ACC112 (cell line): ENCODE measurements around the gene CFI.

Experiments used
- H2AFZ ChIP-seq: fragments of 200-600 bp; sonication (generic); one replicate; pipeline ENCODE4 v1.6.0; 2017; ENCODE audit warnings: antibody characterized with exemption, low read length; ENCODE audit not compliant: unreplicated experiment
- H3K27ac ChIP-seq: fragments of 200-600 bp; sonication (generic); 2 replicates; pipeline ENCODE4 v1.5.1; 2014; ENCODE audit warnings: low read depth, mild to moderate bottlenecking, antibody characterized with exemption, low read length, moderate library complexity
- H3K27me3 ChIP-seq: fragments of 200-600 bp; sonication (generic); 2 replicates; pipeline ENCODE4 v1.6.1; 2014; ENCODE audit warnings: mild to moderate bottlenecking, antibody characterized with exemption, low read length, moderate library complexity, mixed read lengths; ENCODE audit not compliant: insufficient read depth
- H3K36me3 ChIP-seq: fragments of 200-600 bp; sonication (generic); 2 replicates; pipeline ENCODE4 v1.6.1; 2016; ENCODE audit warnings: mild to moderate bottlenecking, antibody characterized with exemption, low read length, moderate library complexity, mixed read lengths; ENCODE audit not compliant: insufficient read depth
- H3K4me1 ChIP-seq: fragments of 200-600 bp; sonication (generic); one replicate; pipeline ENCODE4 v1.6.1; 2016; ENCODE audit warnings: low read length, mixed read lengths; ENCODE audit not compliant: insufficient read depth, unreplicated experiment, control insufficient read depth
- H3K4me3 ChIP-seq: fragments of 200-600 bp; sonication (generic); 2 replicates; pipeline ENCODE4 v1.5.1; 2014; ENCODE audit warnings: mild to moderate bottlenecking, low read depth, low read length
- H3K79me2 ChIP-seq: fragments of 200-600 bp; sonication (generic); one replicate; pipeline ENCODE4 v1.6.0; 2016; ENCODE audit warnings: low read length; ENCODE audit not compliant: control insufficient read depth, unreplicated experiment, insufficient read depth

The CFI gene

DNA sequence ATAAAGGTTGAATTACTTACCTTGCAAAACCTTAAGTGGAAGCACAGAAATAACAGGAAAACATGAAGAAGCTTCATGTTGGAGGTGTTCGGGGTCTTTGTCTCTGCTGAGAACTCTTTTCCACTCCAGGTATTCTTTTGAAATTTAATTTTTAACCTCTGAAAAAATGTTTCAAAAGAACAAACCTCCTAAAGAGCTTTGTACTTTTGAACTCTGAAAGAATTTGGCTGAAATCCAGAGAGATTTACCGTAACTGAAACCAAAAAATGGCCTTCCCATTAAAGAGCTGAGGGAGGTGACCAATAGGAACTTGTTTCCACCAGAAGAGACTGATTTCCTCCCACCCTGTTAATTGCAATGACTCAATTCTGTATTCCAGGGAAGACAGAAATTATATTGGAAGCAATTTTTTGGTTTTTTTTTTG is at the start of gene CFI:
TSS of gene CFI (minus strand) at position 105 of the 425 bp plus-strand sequence. CDS start at position 77, 28 bp downstream.
- Histone ChIP-seq H3K79me2 (no peaks in the 10 kb centered on the region), H3K36me3 (no peaks in the 10 kb centered on the region), H3K4me1 (no peaks in the 10 kb centered on the region), H3K4me3 (peak within 1 kb of the TSS; percentile 67), H3K27me3 (no peaks in the 10 kb centered on the region), H3K27ac (no peak within 1 kb of the TSS), H2AFZ (peak within 1 kb of the TSS; percentile 83)

DNA sequence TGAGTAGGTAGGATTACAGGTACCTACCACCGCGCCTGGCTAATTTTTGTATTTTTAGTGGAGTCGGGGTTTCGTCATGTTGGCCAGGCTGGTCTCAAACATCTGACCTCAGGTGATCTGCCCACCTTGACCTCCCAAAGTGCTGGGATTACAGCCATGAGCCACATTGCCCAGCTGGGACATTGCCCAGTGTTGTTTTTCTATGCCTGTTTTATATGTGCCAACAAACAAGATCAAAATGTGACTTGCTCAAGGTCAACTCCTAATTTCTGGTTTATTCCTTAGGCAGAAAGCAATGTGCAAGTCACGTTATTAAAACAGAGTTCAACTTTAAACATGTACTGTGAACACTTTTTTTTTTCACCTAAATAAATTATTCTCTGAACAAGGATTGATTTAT is 48.8 kb upstream of the CFI start:
- Histone ChIP-seq H3K27me3 (peaks cover 6% of the 10 kb centered on the region; the same call in 1 of the 2 replicates), H3K27ac (no peak overlapping the region), H3K4me3 (no peak overlapping the region), H3K36me3 (no peaks in the 10 kb centered on the region), H3K4me1 (no peaks in the 10 kb centered on the region), H3K79me2 (no peaks in the 10 kb centered on the region), H2AFZ (no peak overlapping the region)

GRCh38 chr4:109848501-109848900 is 46.7 kb upstream of the CFI start:
- H3K27ac ChIP-seq = no peak overlapping the region

GRCh38 chr4:109847896-109848442 is 46.2 kb upstream of the CFI start, which contains the start of gene LRIT3:
Gene LRIT3, plus strand, starts transcription at chr4:109848107. Its CDS starts 95 bp downstream, at chr4:109848202.
- no peaks in the 10 kb centered on the region for H3K79me2 ChIP-seq
- no peaks in the 10 kb centered on the region for H3K36me3 ChIP-seq
- H3K4me1 ChIP-seq = no peaks in the 10 kb centered on the region
- no peak within 1 kb of the TSS for H2AFZ ChIP-seq
- H3K4me3 ChIP-seq = no peak within 1 kb of the TSS
- peaks cover 6% of the 10 kb centered on the region; the same call in 1 of the 2 replicates for H3K27me3 ChIP-seq
- H3K27ac ChIP-seq = no peak within 1 kb of the TSS

More at GRCh38 chr4:109848501-109848900, 46.7 kb upstream of the CFI start:
- no peak overlapping the region for H2AFZ ChIP-seq
- H3K79me2 ChIP-seq = no peaks in the 10 kb centered on the region
- no peaks in the 10 kb centered on the region for H3K36me3 ChIP-seq
- H3K27me3 ChIP-seq = peaks cover 6% of the 10 kb centered on the region; the same call in 1 of the 2 replicates
- H3K4me1 ChIP-seq = no peaks in the 10 kb centered on the region
- H3K4me3 ChIP-seq = no peak overlapping the region

DNA sequence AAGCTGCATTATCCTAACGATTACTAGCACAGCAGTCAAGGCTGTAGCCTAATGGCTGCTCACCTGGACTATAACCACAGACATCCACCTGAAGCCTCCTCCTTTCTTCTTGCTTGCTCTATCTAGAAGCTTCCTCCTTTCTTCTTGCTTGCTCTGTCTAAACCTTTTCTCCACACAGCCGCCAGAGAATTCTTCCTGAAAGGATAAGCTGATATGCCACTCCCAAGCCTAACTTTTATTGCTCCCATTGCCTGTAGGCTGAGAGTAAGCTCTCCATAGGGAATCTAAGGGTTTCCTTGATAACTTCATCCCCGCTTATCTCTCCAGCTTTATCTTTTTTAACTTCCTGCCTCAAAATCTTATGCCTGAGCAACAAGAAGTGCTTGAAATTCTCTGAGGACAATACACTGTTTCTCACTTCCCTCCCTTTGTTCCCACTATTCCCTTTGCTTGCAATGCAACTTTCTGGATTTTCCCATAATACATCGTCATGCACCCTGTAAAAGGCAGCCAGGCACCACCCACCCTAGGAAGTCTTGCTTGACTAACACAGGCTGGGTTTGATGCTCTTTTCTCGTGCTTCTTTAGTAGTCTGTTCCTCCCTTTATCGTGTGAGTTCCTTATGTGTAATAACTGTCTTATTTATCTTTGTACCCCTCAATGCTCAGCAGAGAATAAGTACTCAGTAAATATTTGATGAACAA is 44.7 kb upstream of the CFI start:
- Histone ChIP-seq H3K4me3 (no peak overlapping the region), H3K79me2 (no peaks in the 10 kb centered on the region), H3K36me3 (no peaks in the 10 kb centered on the region), H2AFZ (no peak overlapping the region), H3K4me1 (no peaks in the 10 kb centered on the region), H3K27ac (no peak overlapping the region), H3K27me3 (peaks cover 6% of the 10 kb centered on the region; the same call in 1 of the 2 replicates)

DNA sequence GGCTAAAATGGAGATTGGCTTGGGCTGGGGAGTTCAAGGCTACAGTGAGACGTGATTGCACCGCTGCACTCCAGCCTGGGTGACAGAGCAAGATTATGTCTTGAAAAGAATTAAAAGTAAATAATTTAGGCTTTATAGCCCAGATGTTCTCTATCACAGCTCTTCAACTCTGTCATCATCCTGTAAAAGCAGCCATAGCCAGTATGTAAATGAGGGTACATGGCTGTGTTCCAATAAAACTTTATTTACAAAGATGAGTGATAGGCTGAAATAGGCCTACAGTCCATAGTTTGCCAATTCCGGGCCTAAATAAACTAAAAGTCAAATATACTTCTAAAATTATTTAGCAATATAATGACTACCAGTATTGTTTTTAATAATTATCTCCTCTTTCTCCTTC is 35.2 kb upstream of the CFI start:
- no peaks in the 10 kb centered on the region for H3K79me2 ChIP-seq
- no peaks in the 10 kb centered on the region for H3K4me1 ChIP-seq
- no peak overlapping the region for H3K4me3 ChIP-seq
- H3K27ac ChIP-seq = no peak overlapping the region
- no peaks in the 10 kb centered on the region for H3K36me3 ChIP-seq
- no peaks in the 10 kb centered on the region for H3K27me3 ChIP-seq
- no peak overlapping the region for H2AFZ ChIP-seq

- Histone ChIP-seq H3K79me2 (no peaks in the 10 kb centered on the region), H3K4me1 (no peaks in the 10 kb centered on the region), H2AFZ (no peak overlapping the region), H3K4me3 (peak overlapping the region; percentile 31), H3K36me3 (no peaks in the 10 kb centered on the region), H3K27me3 (no peaks in the 10 kb centered on the region), H3K27ac (no peak overlapping the region)
These were observed 32.0 kb upstream of the CFI start for GRCh38 chr4:109833756-109834155.

DNA sequence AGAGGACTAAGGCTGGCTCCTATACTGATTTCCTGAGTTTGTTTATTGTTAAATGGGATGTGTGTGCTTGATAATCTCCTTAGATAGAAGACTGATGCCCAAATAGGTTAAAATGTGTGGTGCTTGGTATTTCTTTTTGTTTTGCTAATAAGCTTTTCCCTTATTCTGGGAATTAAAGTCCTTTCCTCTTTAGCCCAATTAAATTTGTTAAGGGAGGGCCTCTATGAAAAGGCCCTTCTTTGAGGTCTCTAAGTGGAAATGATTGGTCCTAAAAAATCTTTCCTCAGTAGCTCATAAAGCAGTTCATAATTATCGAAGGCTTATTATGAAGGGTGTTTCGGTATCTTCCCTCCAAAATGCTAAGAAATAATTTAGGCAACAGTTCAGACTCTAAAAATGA is 25.9 kb upstream of the CFI start, which contains the start of gene RRH:
TSS of gene RRH (plus strand) at position 301 of the 400 bp plus-strand sequence. CDS start at position 357, 56 bp downstream.
- no peaks in the 10 kb centered on the region for H3K4me1 ChIP-seq
- peaks cover 19% of the 10 kb centered on the region for H3K36me3 ChIP-seq
- H3K79me2 ChIP-seq = no peaks in the 10 kb centered on the region
- H3K27ac ChIP-seq = no peak within 1 kb of the TSS
- H2AFZ ChIP-seq = no peak within 1 kb of the TSS
- H3K4me3 ChIP-seq = no peak within 1 kb of the TSS
- no peaks in the 10 kb centered on the region for H3K27me3 ChIP-seq

DNA sequence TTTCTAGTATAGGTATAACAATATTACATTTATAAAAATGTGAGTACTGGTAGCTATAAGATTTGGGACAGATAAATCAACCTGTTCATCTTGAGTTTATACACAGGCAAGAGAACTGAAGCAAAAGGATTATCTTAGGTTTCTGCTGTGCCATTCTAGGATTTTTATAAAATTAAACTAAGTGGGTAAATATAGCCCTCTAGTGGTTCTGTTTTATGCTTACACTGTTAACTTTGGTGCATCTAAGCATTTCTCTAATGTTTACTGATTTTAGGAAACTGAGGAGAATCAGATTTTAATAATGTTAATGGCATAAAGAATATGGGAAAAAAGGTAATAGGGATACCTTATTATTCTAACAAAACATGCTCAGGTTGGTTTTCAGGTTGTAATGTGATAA is 24.9 kb upstream of the CFI start:
- Histone ChIP-seq H3K4me3 (no peak overlapping the region), H3K27ac (no peak overlapping the region), H3K79me2 (no peaks in the 10 kb centered on the region), H3K36me3 (peaks cover 25% of the 10 kb centered on the region), H2AFZ (no peak overlapping the region), H3K4me1 (no peaks in the 10 kb centered on the region), H3K27me3 (no peaks in the 10 kb centered on the region)

DNA sequence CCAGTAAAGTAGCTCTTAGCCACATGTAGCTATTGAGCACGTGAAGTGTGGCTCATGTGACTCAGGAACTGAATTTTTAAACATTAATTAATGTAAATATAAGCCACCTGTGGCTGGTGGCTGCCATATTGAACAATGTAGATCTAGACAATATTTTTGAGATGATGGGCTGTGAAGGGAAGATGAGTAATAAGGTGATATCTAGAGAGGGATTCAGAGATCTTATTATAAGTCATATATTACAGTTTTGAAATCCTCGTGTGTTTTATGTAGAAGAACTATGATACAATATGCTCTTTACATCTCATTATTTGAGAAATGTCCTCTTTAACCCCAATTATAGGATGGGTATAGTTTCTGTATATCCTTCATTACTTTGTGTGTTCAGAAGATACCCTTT is 19.4 kb upstream of the CFI start:
- no peaks in the 10 kb centered on the region for H3K27me3 ChIP-seq
- H3K79me2 ChIP-seq = peaks cover 34% of the 10 kb centered on the region
- H3K4me3 ChIP-seq = no peak overlapping the region
- peaks cover 12% of the 10 kb centered on the region for H3K4me1 ChIP-seq
- no peak overlapping the region for H2AFZ ChIP-seq
- H3K36me3 ChIP-seq = peaks cover 40% of the 10 kb centered on the region
- no peak overlapping the region for H3K27ac ChIP-seq

DNA sequence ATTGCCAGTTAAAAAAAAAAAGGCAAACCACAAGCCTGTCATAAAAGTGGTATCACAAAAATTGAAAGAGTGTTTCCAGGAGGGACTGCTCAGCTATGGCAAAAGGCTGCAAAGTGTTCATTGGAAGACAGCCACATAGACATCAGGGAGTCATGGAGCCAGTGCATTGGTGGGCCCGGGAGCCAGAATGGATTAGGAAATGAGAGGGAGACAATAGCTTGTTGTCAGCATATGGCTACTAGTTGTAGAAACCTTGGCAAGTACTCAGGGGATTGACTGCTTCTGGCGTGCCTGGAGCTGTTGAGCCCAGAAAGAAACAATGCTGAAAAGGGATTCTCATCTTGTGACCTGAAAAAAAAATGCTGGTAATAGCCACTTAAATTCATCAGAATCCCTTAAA is 18.8 kb upstream of the CFI start:
- no peaks in the 10 kb centered on the region for H3K27me3 ChIP-seq
- H3K4me3 ChIP-seq = no peak overlapping the region
- H3K36me3 ChIP-seq = peaks cover 40% of the 10 kb centered on the region
- no peak overlapping the region for H2AFZ ChIP-seq
- H3K27ac ChIP-seq = no peak overlapping the region
- H3K4me1 ChIP-seq = peaks cover 12% of the 10 kb centered on the region
- H3K79me2 ChIP-seq = peaks cover 40% of the 10 kb centered on the region
